ENCODE data around the gene NCOA7.

DNA sequence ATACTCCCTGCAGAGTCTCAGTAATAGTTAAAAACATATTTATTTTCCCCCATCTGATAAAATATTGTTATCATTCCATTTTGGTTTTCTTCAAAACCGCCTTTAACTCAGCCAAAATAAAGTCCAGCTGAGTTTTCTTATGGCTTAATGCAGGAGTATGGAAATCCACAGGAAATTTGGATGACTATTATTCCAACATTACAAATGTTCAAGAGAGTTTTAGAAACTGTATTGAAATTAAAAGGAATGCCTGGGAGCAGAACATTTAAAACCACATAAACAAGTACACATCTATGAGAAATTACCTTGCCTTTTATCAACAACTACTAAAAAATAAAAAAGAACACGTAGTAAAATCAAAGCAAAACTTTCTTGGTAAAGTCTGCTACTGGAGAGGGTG, 45.7 kb downstream of the NCOA7 start:
- TF ChIP-seq, protein P1, sequence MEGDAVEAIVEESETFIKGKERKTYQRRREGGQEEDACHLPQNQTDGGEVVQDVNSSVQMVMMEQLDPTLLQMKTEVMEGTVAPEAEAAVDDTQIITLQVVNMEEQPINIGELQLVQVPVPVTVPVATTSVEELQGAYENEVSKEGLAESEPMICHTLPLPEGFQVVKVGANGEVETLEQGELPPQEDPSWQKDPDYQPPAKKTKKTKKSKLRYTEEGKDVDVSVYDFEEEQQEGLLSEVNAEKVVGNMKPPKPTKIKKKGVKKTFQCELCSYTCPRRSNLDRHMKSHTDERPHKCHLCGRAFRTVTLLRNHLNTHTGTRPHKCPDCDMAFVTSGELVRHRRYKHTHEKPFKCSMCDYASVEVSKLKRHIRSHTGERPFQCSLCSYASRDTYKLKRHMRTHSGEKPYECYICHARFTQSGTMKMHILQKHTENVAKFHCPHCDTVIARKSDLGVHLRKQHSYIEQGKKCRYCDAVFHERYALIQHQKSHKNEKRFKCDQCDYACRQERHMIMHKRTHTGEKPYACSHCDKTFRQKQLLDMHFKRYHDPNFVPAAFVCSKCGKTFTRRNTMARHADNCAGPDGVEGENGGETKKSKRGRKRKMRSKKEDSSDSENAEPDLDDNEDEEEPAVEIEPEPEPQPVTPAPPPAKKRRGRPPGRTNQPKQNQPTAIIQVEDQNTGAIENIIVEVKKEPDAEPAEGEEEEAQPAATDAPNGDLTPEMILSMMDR (IDR thresholded peaks at IDR 0.05 in 2 of 3, conservative IDR thresholded peaks at IDR 0.05 in 1 of 3; ENCODE audit: borderline replicate concordance in 1 of 3, insufficient read depth in 1 of 3, low read depth in 2 of 3, low read length in 2 of 3), result no peak
- TF ChIP-seq CEBPB (IDR thresholded peaks at IDR 0.05; ENCODE audit: low read depth), result no peak
- TF ChIP-seq POLR2A (IDR thresholded peaks at IDR 0.05; ENCODE audit: borderline replicate concordance, extremely low read depth, insufficient read depth, insufficient read length), result no peak
- no peak for TF ChIP-seq RAD21 (IDR thresholded peaks at IDR 0.05; ENCODE audit: low read depth)
- TF ChIP-seq EZH2phosphoT487 (IDR thresholded peaks at IDR 0.05; ENCODE audit: borderline replicate concordance), result no peak
- TF ChIP-seq ZNF274 (IDR thresholded peaks at IDR 0.05; ENCODE audit: low read depth, low read length), result no peak
- no peak for TF ChIP-seq YY1 (IDR thresholded peaks at IDR 0.05; ENCODE audit: extremely low read depth, insufficient replicate concordance, low read depth, low read length)
